Liver (tissue), 9 donors: ENCODE measurements around the gene GJB5. TPM values are rescaled to one million over a fixed set of nuclear protein-coding genes. Genes with fewer than 3 reads are reported as not detected.

Source experiments
- DNase-seq: peaks from one replicate; pipeline ENCODE4 v3.0.0-alpha.2; 2017; ENCODE audit warnings: low spot score
- H3K27ac ChIP-seq, 2 donors: one replicate each; pipeline ENCODE4 v1.7.0; 2013; ENCODE audit warnings: inconsistent platforms in 2 of 2, low read length in 2 of 2, control low read depth in 1 of 2, low read depth in 1 of 2, mild to moderate bottlenecking in 1 of 2
- H3K27me3 ChIP-seq, 4 donors: one replicate each; pipeline versions ENCODE4 v1.6.1 to v1.7.0; 2013; ENCODE audit warnings: low read length in 3 of 4, inconsistent platforms in 1 of 4, mild to moderate bottlenecking in 1 of 4, moderate library complexity in 1 of 4; ENCODE audit not compliant: control insufficient read depth in 4 of 4, insufficient read depth in 4 of 4
- H3K36me3 ChIP-seq, 4 donors: one replicate each; pipeline versions ENCODE4 v1.6.1 to v1.7.0; 2013; ENCODE audit warnings: low read length in 3 of 4, mild to moderate bottlenecking in 3 of 4, low read depth in 1 of 4, moderate library complexity in 1 of 4; ENCODE audit not compliant: control insufficient read depth in 4 of 4, insufficient read depth in 3 of 4
- H3K4me1 ChIP-seq, 4 donors: one replicate each; pipeline versions ENCODE4 v1.6.1 to v1.7.0; 2013; ENCODE audit warnings: low read length in 3 of 4, mild to moderate bottlenecking in 3 of 4, moderate library complexity in 1 of 4; ENCODE audit not compliant: control insufficient read depth in 4 of 4, insufficient read depth in 4 of 4
- H3K4me3 ChIP-seq, 3 donors: one replicate each; pipeline versions ENCODE4 v1.6.1 to v1.7.0; 2013; ENCODE audit warnings: low read length in 3 of 3, control low read depth in 1 of 3, low read depth in 1 of 3, mild to moderate bottlenecking in 1 of 3
- H3K9ac ChIP-seq, 2 donors: one replicate each; pipeline ENCODE4 v1.7.0; 2013; ENCODE audit warnings: low read length in 2 of 2, mild to moderate bottlenecking in 2 of 2, moderate library complexity in 2 of 2, control low read depth in 1 of 2, low read depth in 1 of 2
- H3K9me3 ChIP-seq, 4 donors: one replicate each; pipeline versions ENCODE4 v1.6.1 to v1.7.0; 2013; ENCODE audit warnings: low read length in 3 of 4; ENCODE audit not compliant: control insufficient read depth in 4 of 4
- ATF3 ChIP-seq: IDR thresholded peaks from 2 replicates; pipeline ENCODE4 v1.6.1; 2016; ENCODE audit warnings: antibody characterized with exemption
- CTCF ChIP-seq: fragments of 150-350 bp; IDR thresholded peaks from 2 replicates; pipeline ENCODE4 v1.5.1; 2017; ENCODE audit warnings: improper control_type of control experiment, low read depth, low read length; ENCODE audit not compliant: missing input control
- FOXA1 ChIP-seq: IDR thresholded peaks from 2 replicates; pipeline ENCODE4 v1.6.1; 2016; ENCODE audit warnings: antibody characterized with exemption
- FOXA2 ChIP-seq: IDR thresholded peaks from 2 replicates; pipeline ENCODE4 v1.6.1; 2016; ENCODE audit warnings: antibody characterized with exemption
- REST ChIP-seq: IDR thresholded peaks from 2 replicates; pipeline ENCODE4 v1.6.1; 2016; ENCODE audit warnings: antibody characterized with exemption, mild to moderate bottlenecking
- SP1 ChIP-seq: IDR thresholded peaks from 2 replicates; pipeline ENCODE4 v1.6.1; 2018; ENCODE audit warnings: antibody characterized with exemption, mild to moderate bottlenecking
- TAF1 ChIP-seq: conservative IDR thresholded peaks from 2 replicates; pipeline ENCODE4 v1.6.1; 2016; ENCODE audit warnings: antibody characterized with exemption, mild to moderate bottlenecking
- WGBS: extraction: QIAGEN DNeasy Blood & Tissue Kit; methylation state at CpG from one replicate; pipeline ENCODE4 v1.1.7; 2013; 5-methylcytosine and 5-hydroxymethylcytosine counted together
- polyA plus RNA-seq, 2 donors: library from polyadenylated mRNA; stranded (reverse) in 1 of 2; unstranded in 1 of 2; fragments of 200-250 nt in 1 of 2; fragments of >200 nt in 1 of 2; fragmentation: Nextera tagmentation in 1 of 2; extraction: Ambion mirVana in 1 of 2; gene quantifications; one replicate each; pipeline versions ENCODE4 v1.2.1 to v1.2.3, GENCODE V29; 2013 to 2015
- total RNA-seq, 2 donors: library from RNA; depleted of rRNA; stranded (reverse); fragments of >200 nt; gene quantifications; one replicate each; pipeline ENCODE4 v1.2.3, GENCODE V29; 2014
- donor health status: healthy.
- donor health status: healthy.
- donor health status: healthy.
- donor health status: healthy.
- donor health status: healthy.

Gene GJB5
- total and polyA plus RNA-seq, 4 donors, result not detected

GRCh38 chr1:34800214-34800613, 45.4 kb downstream of the GJB5 start:
- no peak overlapping the region for H3K27ac ChIP-seq
- H3K36me3 ChIP-seq, result no peaks in the 10 kb centered on the region
- DNase-seq, result no peak
- no peak for TF ChIP-seq REST
- H3K27me3 ChIP-seq, result no peaks in the 10 kb centered on the region
- H3K9ac ChIP-seq, result no peak overlapping the region
- H3K4me1 ChIP-seq, result peaks cover 0 to 4% (median 0%) of the 10 kb centered on the region in 4 donors
- no peak overlapping the region for H3K4me3 ChIP-seq
- peaks cover 0 to 2% (median 0%) of the 10 kb centered on the region in 4 donors for H3K9me3 ChIP-seq
- 86% methylated on average over 6 of the region's 6 CpGs for WGBS

GRCh38 chr1:34803770-34804169, 48.9 kb downstream of the GJB5 start:
- Histone ChIP-seq H3K27me3 (no peaks in the 10 kb centered on the region), H3K27ac (no peak overlapping the region), H3K4me1 (no peaks in the 10 kb centered on the region), H3K36me3 (no peaks in the 10 kb centered on the region), H3K9me3 (peaks cover 0 to 2% (median 0%) of the 10 kb centered on the region in 4 donors), H3K4me3 (no peak overlapping the region), H3K9ac (no peak overlapping the region)
- DNase-seq, result no peak
- no peak for TF ChIP-seq TAF1
- WGBS, result 98% methylated on average over 3 of the region's 3 CpGs

- WGBS, result 82% methylated on average over 3 of the region's 3 CpGs
- Histone ChIP-seq H3K4me1 (no peaks in the 10 kb centered on the region), H3K27me3 (no peaks in the 10 kb centered on the region), H3K36me3 (no peaks in the 10 kb centered on the region), H3K4me3 (no peak overlapping the region), H3K27ac (no peak overlapping the region), H3K9me3 (peaks cover 0 to 2% (median 0%) of the 10 kb centered on the region in 4 donors), H3K9ac (no peak overlapping the region)
- DNase-seq, result no peak
- no peak for TF ChIP-seq ATF3
- TF ChIP-seq FOXA1, result no peak
- no peak for TF ChIP-seq TAF1
- no peak for TF ChIP-seq SP1
- no peak for TF ChIP-seq CTCF
- TF ChIP-seq FOXA2, result no peak
These were observed 51.5 kb downstream of the GJB5 start for GRCh38 chr1:34806396-34806795.

Other genes with a start within 250 kb of the GJB5 start
- gene GJB4, start 4.7 kb downstream of the GJB5 start, total RNA-seq, result not detected
- not detected for gene GJB4, start 4.7 kb downstream of the GJB5 start, polyA plus RNA-seq
- gene GJB3, start 26.2 kb downstream of the GJB5 start, total RNA-seq, result under 1 TPM in 1 of 2 donors, not detected in 1; 0.33 TPM
- gene GJB3, start 26.2 kb downstream of the GJB5 start, polyA plus RNA-seq, result under 1 TPM; 0.15 to 0.17 TPM
- 10 to 100 TPM in 1 of 2 donors, 1 to 10 TPM in 1; 6.1 to 10.6 TPM for gene GJA4, start 38.0 kb downstream of the GJB5 start, total RNA-seq
- gene GJA4, start 38.0 kb downstream of the GJB5 start, polyA plus RNA-seq, result 10 to 100 TPM in 1 of 2 donors, 1 to 10 TPM in 1; 7.9 to 10.3 TPM
- 10 to 100 TPM; 11.9 to 37.7 TPM for gene SMIM12, start 104.7 kb downstream of the GJB5 start, total RNA-seq
- gene SMIM12, start 104.7 kb downstream of the GJB5 start, polyA plus RNA-seq, result 10 to 100 TPM; 53.3 to 60.8 TPM
- gene DLGAP3, start 174.6 kb downstream of the GJB5 start, total RNA-seq, result under 1 TPM; 0.05 to 0.08 TPM
- gene DLGAP3, start 174.6 kb downstream of the GJB5 start, polyA plus RNA-seq, result under 1 TPM; 0.08 to 0.19 TPM
- 10 to 100 TPM; 13.4 to 15.1 TPM for gene TMEM35B, start 230.3 kb downstream of the GJB5 start, total RNA-seq
- 10 to 100 TPM; 25.5 to 31.7 TPM for gene TMEM35B, start 230.3 kb downstream of the GJB5 start, polyA plus RNA-seq